K562 (cell line): ENCODE results near the gene LHX3. TPM values are rescaled to one million over a fixed set of nuclear protein-coding genes. Genes with fewer than 3 reads are reported as not detected.
A peak's percentile ranks its signal among the peaks of the same experiment; 100 is the strongest.

Experiments
- ADNP ChIP-seq: fragments of 200-800 bp; sonication (Bioruptor generic); IDR thresholded peaks from 2 replicates; pipeline ENCODE4 v1.6.1; 2016; ENCODE audit warnings: missing genetic modification characterization, missing compliant biosample characterization
- ARNT ChIP-seq, 2 experiments: fragments of 450-650 bp; IDR thresholded peaks; 2 replicates each; pipeline ENCODE4 v1.6.1; 2016; ENCODE audit warnings: mild to moderate bottlenecking in 1 of 2
- CHD2 ChIP-seq: IDR thresholded peaks from 2 replicates; pipeline ENCODE4 v1.6.1; 2011; ENCODE audit warnings: low read depth, low read length
- COPS2 ChIP-seq: fragments of 450-650 bp; conservative IDR thresholded peaks from 2 replicates; pipeline ENCODE4 v1.6.1; 2016; ENCODE audit warnings: mild to moderate bottlenecking, moderate library complexity
- DACH1 ChIP-seq: fragments of 450-650 bp; IDR thresholded peaks from 2 replicates; pipeline ENCODE4 v1.6.1; 2018; ENCODE audit not compliant: partially characterized antibody
- ELF4 ChIP-seq: fragments of 450-650 bp; formaldehyde crosslinking; IDR thresholded peaks from 2 replicates; pipeline ENCODE4 v1.4.0; 2022; ENCODE audit warnings: missing genetic modification characterization
- FUS ChIP-seq: fragments of 200-400 bp; formaldehyde crosslinking; optimal IDR thresholded peaks from 2 replicates; pipeline ENCODE3; 2017; ENCODE audit warnings: low read depth, low read length
- HDAC1 ChIP-seq, 2 experiments: fragments of 450-650 bp; IDR thresholded peaks; 2 replicates each; pipeline ENCODE4 v1.6.1; 2016 to 2017; ENCODE audit warnings: inconsistent platforms in 1 of 2, mild to moderate bottlenecking in 1 of 2, moderate library complexity in 1 of 2
- MAFF ChIP-seq: IDR thresholded peaks from 2 replicates; pipeline ENCODE4 v1.6.1; 2012; ENCODE audit warnings: low read length, improper control_type of control experiment
- MEF2D ChIP-seq: conservative IDR thresholded peaks from 2 replicates; pipeline ENCODE4 v1.6.1; 2016; ENCODE audit warnings: low read depth, missing genetic modification characterization, missing compliant biosample characterization
- SAFB2 ChIP-seq: fragments of 200-400 bp; formaldehyde crosslinking; IDR thresholded peaks from 2 replicates; pipeline ENCODE4 v1.6.1; 2018; ENCODE audit warnings: borderline replicate concordance, low read length, low read depth, moderate library complexity; ENCODE audit not compliant: severe bottlenecking
- STAT5B ChIP-seq: fragments of 250-450 bp; sonication (Bioruptor Pico); IDR thresholded peaks from 2 replicates; pipeline ENCODE4 v1.8.0; 2021; ENCODE audit warnings: mild to moderate bottlenecking, inconsistent platforms
- THRAP3 ChIP-seq: fragments of 450-650 bp; IDR thresholded peaks from 2 replicates; pipeline ENCODE4 v1.6.1; 2016; ENCODE audit warnings: mild to moderate bottlenecking, inconsistent platforms, borderline replicate concordance
- TOE1 ChIP-seq, 2 experiments: fragments of 450-650 bp in 1 of 2; sonication (generic) in 1 of 2; formaldehyde crosslinking in 1 of 2; IDR thresholded peaks; 2 replicates each; pipeline versions ENCODE4 v1.7.1 to v1.8.0; 2016 to 2022; ENCODE audit warnings: borderline replicate concordance in 2 of 2, mild to moderate bottlenecking in 2 of 2, antibody characterized with exemption in 1 of 2, inconsistent platforms in 1 of 2, low read depth in 1 of 2, missing genetic modification reagents in 1 of 2, moderate library complexity in 1 of 2
- WHSC1 ChIP-seq: IDR thresholded peaks from one replicate; pipeline ENCODE4 v1.6.1; 2012; ENCODE audit warnings: low read length, control low read depth, inconsistent platforms
- ZNF239 ChIP-seq: fragments of 250-450 bp; sonication (Bioruptor Pico); IDR thresholded peaks from 2 replicates; pipeline ENCODE4 v1.4.0; 2020; ENCODE audit warnings: mild to moderate bottlenecking
- ZNF354B ChIP-seq: fragments of 250-450 bp; sonication (Bioruptor Pico); IDR thresholded peaks from 2 replicates; pipeline ENCODE4 v1.4.0; 2020
- polyA plus RNA-seq, 8 experiments: library from polyadenylated mRNA; depleted of rRNA in 4 of 8; stranded (reverse) in 5 of 8; unstranded in 3 of 8; fragments of >200 nt; fragmentation: Nextera tagmentation in 2 of 8; fragmentation: Illumina TruSeq in 1 of 8; extraction: Ambion mirVana in 2 of 8; extraction: Trizol in 1 of 8; gene quantifications; 2 replicates each; pipeline versions ENCODE4 v1.2.1 to v1.2.3, GENCODE V29; 2011 to 2014; ENCODE audit warnings: inconsistent platforms in 1 of 8, missing spikeins in 1 of 8
- total RNA-seq, 7 experiments: library from RNA; depleted of rRNA in 6 of 7; stranded (reverse); fragments of >200 nt in 6 of 7; fragmentation: Illumina TruSeq in 2 of 7; extraction: Trizol in 2 of 7; gene quantifications; 2 replicates each; pipeline versions ENCODE4 v1.2.1 to v1.2.3, GENCODE V29; 2011 to 2021; ENCODE audit warnings: low replicate concordance in 1 of 7
- TF ChIP-seq, protein P1 (sequence below): fragments of 450-650 bp; IDR thresholded peaks from 2 replicates; pipeline ENCODE4 v1.6.1; 2018; ENCODE audit not compliant: partially characterized antibody
- TF ChIP-seq, protein P2 (sequence below): fragments of 450-650 bp; formaldehyde crosslinking; IDR thresholded peaks from 2 replicates; pipeline ENCODE4 v1.4.0; 2020; ENCODE audit warnings: mild to moderate bottlenecking, moderate library complexity
- TF ChIP-seq, protein P3 (sequence below): fragments of 450-650 bp; IDR thresholded peaks from 2 replicates; pipeline ENCODE4 v1.6.1; 2016; ENCODE audit warnings: antibody characterized with exemption
- TF ChIP-seq, protein P4 (sequence below): IDR thresholded peaks from 2 replicates; pipeline ENCODE4 v1.6.1; 2012; ENCODE audit warnings: low read depth, low read length, improper control_type of control experiment, borderline replicate concordance

The LHX3 gene
- total and polyA plus RNA-seq, 9 of the 15 experiments (the other 6 are each of a cell fraction or from before 2014, with no cell fraction given), result 0.09 TPM; not detected in 8

DNA sequence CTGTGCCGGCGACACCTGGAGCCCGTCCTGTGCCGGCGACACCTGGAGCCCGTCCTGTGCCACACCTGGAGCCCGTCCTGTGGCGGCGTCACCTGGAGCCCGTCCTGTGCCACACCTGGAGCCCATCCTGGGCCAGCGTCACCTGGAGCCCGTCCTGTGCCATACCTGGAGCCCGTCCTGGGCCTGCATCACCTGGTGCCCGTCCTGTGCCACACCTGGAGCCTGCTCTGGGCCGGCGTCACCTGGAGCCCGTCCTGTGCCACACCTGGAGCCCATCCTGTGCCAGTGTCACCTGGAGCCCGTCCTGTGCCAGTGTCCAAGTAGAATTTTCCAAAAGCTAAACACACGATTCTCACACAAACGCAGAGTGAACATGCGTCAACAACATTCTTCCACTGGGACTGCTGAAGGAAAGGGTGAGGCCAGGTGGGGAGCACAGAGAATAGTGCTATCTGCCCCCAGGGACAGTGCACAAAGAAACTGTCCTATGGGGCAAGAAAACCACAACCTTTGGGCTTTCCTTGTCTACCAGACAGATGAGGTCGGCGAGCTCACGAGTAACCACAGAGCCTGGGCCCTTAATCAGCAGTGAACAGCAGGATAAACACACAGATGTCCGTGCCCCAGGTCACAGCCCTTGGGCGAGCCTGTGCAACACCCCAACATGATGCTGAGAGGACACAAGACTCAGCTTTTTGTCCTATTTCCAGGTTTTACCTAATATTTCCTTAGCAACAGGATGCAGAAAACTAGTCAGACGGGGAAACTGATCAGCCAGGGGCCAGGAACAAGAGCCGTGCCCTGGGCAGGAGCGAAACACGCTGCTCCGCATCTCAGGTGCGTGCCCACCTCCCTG, 32.8 kb upstream of the LHX3 start (continued):
- TF ChIP-seq, protein P1, sequence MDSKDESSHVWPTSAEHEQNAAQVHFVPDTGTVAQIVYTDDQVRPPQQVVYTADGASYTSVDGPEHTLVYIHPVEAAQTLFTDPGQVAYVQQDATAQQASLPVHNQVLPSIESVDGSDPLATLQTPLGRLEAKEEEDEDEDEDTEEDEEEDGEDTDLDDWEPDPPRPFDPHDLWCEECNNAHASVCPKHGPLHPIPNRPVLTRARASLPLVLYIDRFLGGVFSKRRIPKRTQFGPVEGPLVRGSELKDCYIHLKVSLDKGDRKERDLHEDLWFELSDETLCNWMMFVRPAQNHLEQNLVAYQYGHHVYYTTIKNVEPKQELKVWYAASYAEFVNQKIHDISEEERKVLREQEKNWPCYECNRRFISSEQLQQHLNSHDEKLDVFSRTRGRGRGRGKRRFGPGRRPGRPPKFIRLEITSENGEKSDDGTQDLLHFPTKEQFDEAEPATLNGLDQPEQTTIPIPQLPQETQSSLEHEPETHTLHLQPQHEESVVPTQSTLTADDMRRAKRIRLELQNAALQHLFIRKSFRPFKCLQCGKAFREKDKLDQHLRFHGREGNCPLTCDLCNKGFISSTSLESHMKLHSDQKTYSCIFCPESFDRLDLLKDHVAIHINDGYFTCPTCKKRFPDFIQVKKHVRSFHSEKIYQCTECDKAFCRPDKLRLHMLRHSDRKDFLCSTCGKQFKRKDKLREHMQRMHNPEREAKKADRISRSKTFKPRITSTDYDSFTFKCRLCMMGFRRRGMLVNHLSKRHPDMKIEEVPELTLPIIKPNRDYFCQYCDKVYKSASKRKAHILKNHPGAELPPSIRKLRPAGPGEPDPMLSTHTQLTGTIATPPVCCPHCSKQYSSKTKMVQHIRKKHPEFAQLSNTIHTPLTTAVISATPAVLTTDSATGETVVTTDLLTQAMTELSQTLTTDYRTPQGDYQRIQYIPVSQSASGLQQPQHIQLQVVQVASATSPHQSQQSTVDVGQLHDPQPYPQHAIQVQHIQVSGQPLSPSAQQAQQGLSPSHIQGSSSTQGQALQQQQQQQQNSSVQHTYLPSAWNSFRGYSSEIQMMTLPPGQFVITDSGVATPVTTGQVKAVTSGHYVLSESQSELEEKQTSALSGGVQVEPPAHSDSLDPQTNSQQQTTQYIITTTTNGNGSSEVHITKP, result peak; percentile 49
- TF ChIP-seq TOE1 (IDR thresholded peaks at IDR 0.05; ENCODE audit: borderline replicate concordance) (no peak), TOE1 (CRISPR knock-in tag; IDR thresholded peaks at IDR 0.05; ENCODE audit: borderline replicate concordance, low read depth) (no peak), DACH1 (no peak), HDAC1 (IDR thresholded peaks at IDR 0.05) (peak in 1 of 2 experiments; percentile 53; a peak in 1 of 4 replicates), MEF2D (tag) (no peak), CHD2 (no peak), FUS (no peak), ELF4 (no peak), ZNF239 (CRISPR knock-in tag) (no peak), ARNT (IDR thresholded peaks at IDR 0.05) (no peak), STAT5B (CRISPR knock-in tag) (no peak), ADNP (tag) (no peak), MAFF (no peak), SAFB2 (no peak), THRAP3 (no peak), ZNF354B (CRISPR knock-in tag) (no peak), WHSC1 (no peak), COPS2 (no peak)
- TF ChIP-seq, protein P2, sequence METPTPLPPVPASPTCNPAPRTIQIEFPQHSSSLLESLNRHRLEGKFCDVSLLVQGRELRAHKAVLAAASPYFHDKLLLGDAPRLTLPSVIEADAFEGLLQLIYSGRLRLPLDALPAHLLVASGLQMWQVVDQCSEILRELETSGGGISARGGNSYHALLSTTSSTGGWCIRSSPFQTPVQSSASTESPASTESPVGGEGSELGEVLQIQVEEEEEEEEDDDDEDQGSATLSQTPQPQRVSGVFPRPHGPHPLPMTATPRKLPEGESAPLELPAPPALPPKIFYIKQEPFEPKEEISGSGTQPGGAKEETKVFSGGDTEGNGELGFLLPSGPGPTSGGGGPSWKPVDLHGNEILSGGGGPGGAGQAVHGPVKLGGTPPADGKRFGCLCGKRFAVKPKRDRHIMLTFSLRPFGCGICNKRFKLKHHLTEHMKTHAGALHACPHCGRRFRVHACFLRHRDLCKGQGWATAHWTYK (CRISPR knock-in tag), result no peak
- TF ChIP-seq, protein P3, sequence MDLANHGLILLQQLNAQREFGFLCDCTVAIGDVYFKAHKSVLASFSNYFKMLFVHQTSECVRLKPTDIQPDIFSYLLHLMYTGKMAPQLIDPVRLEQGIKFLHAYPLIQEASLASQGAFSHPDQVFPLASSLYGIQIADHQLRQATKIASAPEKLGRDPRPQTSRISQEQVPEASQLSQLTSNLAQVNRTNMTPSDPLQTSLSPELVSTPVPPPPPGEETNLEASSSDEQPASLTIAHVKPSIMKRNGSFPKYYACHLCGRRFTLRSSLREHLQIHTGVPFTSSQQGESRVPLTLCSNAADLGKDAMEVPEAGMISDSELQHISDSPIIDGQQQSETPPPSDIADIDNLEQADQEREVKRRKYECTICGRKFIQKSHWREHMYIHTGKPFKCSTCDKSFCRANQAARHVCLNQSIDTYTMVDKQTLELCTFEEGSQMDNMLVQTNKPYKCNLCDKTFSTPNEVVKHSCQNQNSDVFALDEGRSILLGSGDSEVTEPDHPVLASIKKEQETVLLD, result no peak
- TF ChIP-seq, protein P4, sequence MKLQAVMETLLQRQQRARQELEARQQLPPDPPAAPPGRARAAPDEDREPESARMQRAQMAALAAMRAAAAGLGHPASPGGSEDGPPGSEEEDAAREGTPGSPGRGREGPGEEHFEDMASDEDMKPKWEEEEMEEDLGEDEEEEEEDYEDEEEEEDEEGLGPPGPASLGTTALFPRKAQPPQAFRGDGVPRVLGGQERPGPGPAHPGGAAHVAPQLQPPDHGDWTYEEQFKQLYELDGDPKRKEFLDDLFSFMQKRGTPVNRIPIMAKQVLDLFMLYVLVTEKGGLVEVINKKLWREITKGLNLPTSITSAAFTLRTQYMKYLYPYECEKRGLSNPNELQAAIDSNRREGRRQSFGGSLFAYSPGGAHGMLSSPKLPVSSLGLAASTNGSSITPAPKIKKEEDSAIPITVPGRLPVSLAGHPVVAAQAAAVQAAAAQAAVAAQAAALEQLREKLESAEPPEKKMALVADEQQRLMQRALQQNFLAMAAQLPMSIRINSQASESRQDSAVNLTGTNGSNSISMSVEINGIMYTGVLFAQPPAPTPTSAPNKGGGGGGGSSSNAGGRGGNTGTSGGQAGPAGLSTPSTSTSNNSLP, result no peak
